ENCODE data around the gene NMNAT2.
"Not testable (repeated sequence)": the region's sequence is repeated elsewhere in the genome, so short reads cannot be mapped to it uniquely, and the experiment has no call there.

Gene NMNAT2

GRCh38 chr1:183417772-183418491 is at the start of gene NMNAT2:
TSS of gene NMNAT2 (minus strand) at chr1:183418380. CDS start at chr1:183418267, 113 bp downstream.
- DNase-seq: no peak

GRCh38 chr1:183467687-183468086 is 49.5 kb upstream of the NMNAT2 start:
- DNase-seq: no peak

GRCh38 chr1:183466781-183467180 is 48.6 kb upstream of the NMNAT2 start:
- DNase-seq: no peak

GRCh38 chr1:183463566-183463965 is 45.4 kb upstream of the NMNAT2 start:
- no peak for DNase-seq

GRCh38 chr1:183461350-183461749 is 43.2 kb upstream of the NMNAT2 start:
- DNase-seq: no peak

- DNase-seq: no peak
These were observed 42.4 kb upstream of the NMNAT2 start for GRCh38 chr1:183460596-183460995.

- no peak for DNase-seq
These were observed 39.3 kb upstream of the NMNAT2 start for GRCh38 chr1:183457449-183457848.

GRCh38 chr1:183456826-183457225 is 38.6 kb upstream of the NMNAT2 start:
- DNase-seq: no peak

GRCh38 chr1:183454377-183454776 is 36.2 kb upstream of the NMNAT2 start:
- DNase-seq: no peak

- DNase-seq: no peak
These were observed 31.9 kb upstream of the NMNAT2 start for GRCh38 chr1:183450093-183450492.

- DNase-seq: no peak
These were observed 31.1 kb upstream of the NMNAT2 start for GRCh38 chr1:183449223-183449770.

GRCh38 chr1:183444243-183444642 is 26.1 kb upstream of the NMNAT2 start:
- DNase-seq: no peak

GRCh38 chr1:183443466-183443865 is 25.3 kb upstream of the NMNAT2 start:
- no peak for DNase-seq

- DNase-seq: no peak
These were observed 24.8 kb upstream of the NMNAT2 start for GRCh38 chr1:183443011-183443410.

- DNase-seq: no peak
These were observed 19.9 kb upstream of the NMNAT2 start for GRCh38 chr1:183438060-183438459.

- no peak for DNase-seq
These were observed 17.3 kb upstream of the NMNAT2 start for GRCh38 chr1:183435497-183435896.

- no peak for DNase-seq
These were observed 15.5 kb upstream of the NMNAT2 start for GRCh38 chr1:183433703-183434102.

GRCh38 chr1:183432548-183432875 is 14.3 kb upstream of the NMNAT2 start:
- DNase-seq: no peak

- no peak for DNase-seq
These were observed 13.8 kb upstream of the NMNAT2 start for GRCh38 chr1:183431840-183432547.

GRCh38 chr1:183427591-183427990 is 9.4 kb upstream of the NMNAT2 start:
- not testable (repeated sequence) for DNase-seq

GRCh38 chr1:183424691-183425090 is 6.5 kb upstream of the NMNAT2 start:
- no peak for DNase-seq

GRCh38 chr1:183423541-183423940 is 5.4 kb upstream of the NMNAT2 start:
- DNase-seq: no peak

GRCh38 chr1:183419399-183419798 is 1.2 kb upstream of the NMNAT2 start:
- no peak for DNase-seq

GRCh38 chr1:183418696-183419095 is 516 bp upstream of the NMNAT2 start:
- no peak for DNase-seq

Data from activated CD4-positive, CD25-positive, alpha-beta regulatory T cell treated with anti-CD3 and anti-CD28 coated beads, Interleukin-2, amount 50 U/mL, for 72 hours (primary cell).